Peyer's patch (tissue), 4 donors: ENCODE data around the gene NEDD4L.

ENCODE experiments used
- POLR2A ChIP-seq, 2 donors: fragments of 450-650 bp; IDR thresholded peaks; one replicate each; pipeline ENCODE4 v1.5.1; 2017; ENCODE audit warnings: antibody characterized with exemption in 2 of 2, mild to moderate bottlenecking in 2 of 2, moderate library complexity in 2 of 2
- TF ChIP-seq, protein P1 (sequence below), 6 experiments: fragments of 450-650 bp in 4 of 6; fragments of 200-600 bp in 2 of 6; sonication (generic) in 1 of 6; IDR thresholded peaks; one replicate each; pipeline ENCODE4 v1.5.1; 2017 to 2019; ENCODE audit warnings: antibody characterized with exemption in 6 of 6, mild to moderate bottlenecking in 3 of 6, moderate library complexity in 1 of 6

DNA sequence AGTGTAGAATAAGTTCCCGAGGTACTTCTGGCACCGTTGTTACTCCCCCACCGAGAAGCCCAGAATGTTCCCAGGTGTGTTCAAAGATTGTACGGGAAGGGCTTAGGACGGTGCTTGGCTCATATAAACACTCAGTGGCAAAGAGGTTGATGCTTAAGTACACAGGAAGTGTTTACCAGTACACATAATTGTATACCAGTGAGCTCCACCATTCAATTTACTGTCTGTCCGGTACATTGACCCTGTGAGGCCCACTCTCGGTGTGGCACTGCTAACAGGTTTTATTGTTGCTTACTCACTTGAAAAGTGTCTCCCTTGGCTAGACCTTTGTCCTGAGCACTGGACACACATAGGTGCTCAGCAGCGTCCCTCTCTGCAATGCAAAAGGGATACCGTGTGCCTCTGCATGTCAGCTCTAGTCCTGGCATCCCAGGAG is 191.0 kb downstream of the NEDD4L start:
- TF ChIP-seq, protein P1, sequence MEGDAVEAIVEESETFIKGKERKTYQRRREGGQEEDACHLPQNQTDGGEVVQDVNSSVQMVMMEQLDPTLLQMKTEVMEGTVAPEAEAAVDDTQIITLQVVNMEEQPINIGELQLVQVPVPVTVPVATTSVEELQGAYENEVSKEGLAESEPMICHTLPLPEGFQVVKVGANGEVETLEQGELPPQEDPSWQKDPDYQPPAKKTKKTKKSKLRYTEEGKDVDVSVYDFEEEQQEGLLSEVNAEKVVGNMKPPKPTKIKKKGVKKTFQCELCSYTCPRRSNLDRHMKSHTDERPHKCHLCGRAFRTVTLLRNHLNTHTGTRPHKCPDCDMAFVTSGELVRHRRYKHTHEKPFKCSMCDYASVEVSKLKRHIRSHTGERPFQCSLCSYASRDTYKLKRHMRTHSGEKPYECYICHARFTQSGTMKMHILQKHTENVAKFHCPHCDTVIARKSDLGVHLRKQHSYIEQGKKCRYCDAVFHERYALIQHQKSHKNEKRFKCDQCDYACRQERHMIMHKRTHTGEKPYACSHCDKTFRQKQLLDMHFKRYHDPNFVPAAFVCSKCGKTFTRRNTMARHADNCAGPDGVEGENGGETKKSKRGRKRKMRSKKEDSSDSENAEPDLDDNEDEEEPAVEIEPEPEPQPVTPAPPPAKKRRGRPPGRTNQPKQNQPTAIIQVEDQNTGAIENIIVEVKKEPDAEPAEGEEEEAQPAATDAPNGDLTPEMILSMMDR (IDR thresholded peaks at IDR 0.05): peak in 3 of 6 experiments; percentile 12 to 15 (median 12)
- TF ChIP-seq POLR2A (IDR thresholded peaks at IDR 0.05): peak in 1 of 2 donors; percentile 72
